ENCODE results near the gene HPCAL1.

The HPCAL1 gene

DNA sequence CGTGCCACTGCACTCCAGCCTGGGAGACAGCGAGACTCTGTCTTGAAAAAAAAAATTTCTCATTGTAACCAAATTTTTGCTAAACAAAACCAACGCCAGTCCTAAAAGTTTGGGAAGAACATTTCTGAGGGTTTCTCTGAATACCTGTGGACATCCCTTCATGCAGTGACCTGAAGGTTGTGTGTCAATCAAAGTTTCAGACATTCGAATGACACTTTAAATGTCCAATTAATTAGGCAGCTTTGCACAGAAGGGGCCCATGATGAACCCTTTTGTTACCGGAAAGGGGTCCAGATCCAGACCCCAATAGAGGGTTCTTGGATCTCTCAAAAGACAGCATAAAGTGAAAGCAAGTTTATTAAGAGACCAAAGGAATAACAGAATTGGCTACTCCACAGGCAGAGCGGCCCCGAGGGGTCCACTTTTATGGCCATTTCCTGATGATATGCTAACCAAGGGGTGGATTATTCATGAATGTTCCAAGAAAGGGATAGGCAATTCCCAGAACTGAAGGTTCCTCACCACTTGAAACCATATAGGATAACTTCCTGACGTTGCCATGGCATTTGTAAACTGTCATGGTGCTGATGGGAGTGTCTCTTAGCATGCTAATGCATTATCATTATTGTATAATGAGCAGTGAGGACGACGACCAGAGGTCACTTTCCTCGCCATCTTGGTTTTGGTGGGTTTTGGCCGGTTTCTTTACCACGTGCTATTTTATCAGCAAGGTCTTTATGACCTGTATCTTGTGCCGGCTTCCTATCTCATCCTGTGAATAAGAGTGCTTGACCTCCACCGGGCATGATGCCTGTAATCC is 27.5 kb upstream of the HPCAL1 start:
- TF ChIP-seq CTCF (IDR thresholded peaks at IDR 0.05; ENCODE audit: control insufficient read depth, insufficient read depth, low read depth, low read length, missing control alignments), result no peak
- DNase-seq (ENCODE audit: low read depth), result no peak

DNA sequence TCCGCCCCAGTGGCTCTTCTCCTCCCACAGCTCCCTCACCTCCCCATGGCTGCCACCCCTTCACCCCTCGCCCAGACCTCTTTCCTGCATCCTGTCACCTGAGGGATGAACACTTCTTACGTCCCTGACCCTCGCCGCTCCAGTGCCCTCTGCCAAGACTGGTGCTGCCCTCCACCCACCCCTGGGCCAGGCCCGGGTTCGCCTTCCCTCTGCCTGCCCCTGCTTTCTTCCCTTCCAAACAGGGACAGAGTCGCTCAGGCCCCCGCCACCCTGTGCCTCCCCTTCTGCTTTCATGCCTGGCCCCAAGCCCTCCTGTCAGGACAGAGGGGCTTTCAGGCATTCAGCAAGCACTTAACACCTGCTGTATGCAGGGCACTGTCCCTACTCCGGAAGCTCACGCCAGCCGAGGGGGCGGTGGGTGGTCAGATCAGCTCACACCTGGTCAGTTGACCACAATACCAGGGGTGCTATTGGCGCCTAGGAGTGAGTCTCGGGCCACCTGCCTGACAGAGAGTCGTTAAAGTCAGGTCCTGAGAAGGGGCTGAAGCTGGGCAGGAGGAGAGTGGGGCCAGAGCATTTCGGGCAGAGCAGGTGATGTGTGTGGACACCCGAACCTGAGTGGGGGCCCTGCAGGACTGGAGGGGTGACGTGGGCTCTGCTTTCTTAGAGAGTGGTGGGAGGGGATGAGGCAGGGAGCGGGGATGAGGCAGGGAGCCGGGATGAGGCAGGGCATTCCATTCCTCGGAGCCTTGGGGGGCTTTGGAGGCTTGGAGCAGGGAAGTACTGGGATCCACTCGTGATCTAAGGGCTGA is 26.0 kb upstream of the HPCAL1 start:
- DNase-seq (ENCODE audit: low read depth), result no peak
- TF ChIP-seq CTCF (IDR thresholded peaks at IDR 0.05; ENCODE audit: control insufficient read depth, insufficient read depth, low read depth, low read length, missing control alignments), result no peak
- no peak overlapping the region for H3K4me3 ChIP-seq (ENCODE audit: control insufficient read depth, low read depth, low read length)

More for the DNA sequence above, 27.5 kb upstream of the HPCAL1 start:
- H3K4me3 ChIP-seq (ENCODE audit: control insufficient read depth, low read depth, low read length), result no peak overlapping the region

GRCh38 chr2:10277293-10278028 is 25.2 kb upstream of the HPCAL1 start:
- H3K4me3 ChIP-seq (ENCODE audit: control insufficient read depth, low read depth, low read length), result no peak overlapping the region
- no peak for TF ChIP-seq CTCF (IDR thresholded peaks at IDR 0.05; ENCODE audit: control insufficient read depth, insufficient read depth, low read depth, low read length, missing control alignments)
- DNase-seq (ENCODE audit: low read depth), result no peak

GRCh38 chr2:10278029-10278762 is 24.5 kb upstream of the HPCAL1 start:
- no peak overlapping the region for H3K4me3 ChIP-seq (ENCODE audit: control insufficient read depth, low read depth, low read length)
- DNase-seq (ENCODE audit: low read depth), result no peak

GRCh38 chr2:10278763-10279471 is 23.8 kb upstream of the HPCAL1 start:
- no peak for DNase-seq (ENCODE audit: low read depth)
- H3K4me3 ChIP-seq (ENCODE audit: control insufficient read depth, low read depth, low read length), result no peak overlapping the region
- TF ChIP-seq CTCF (IDR thresholded peaks at IDR 0.05; ENCODE audit: control insufficient read depth, insufficient read depth, low read depth, low read length, missing control alignments), result no peak

More at GRCh38 chr2:10278029-10278762, 24.5 kb upstream of the HPCAL1 start:
- no peak for TF ChIP-seq CTCF (IDR thresholded peaks at IDR 0.05; ENCODE audit: control insufficient read depth, insufficient read depth, low read depth, low read length, missing control alignments)
